Endothelial cell (in vitro differentiated cells): ENCODE results near the gene ATXN7L1. TPM values are rescaled to one million over a fixed set of nuclear protein-coding genes. Genes with fewer than 3 reads are reported as not detected.

ENCODE experiments used
- DNase-seq: peaks from one replicate; pipeline ENCODE4 v3.0.0; 2021; ENCODE audit warnings: low spot score
- H3K27ac Mint-ChIP-seq: one replicate; pipeline ENCODE4 v1.8.0; 2021; ENCODE audit warnings: mixed read lengths, inconsistent platforms; ENCODE audit not compliant: unreplicated experiment
- H3K27me3 Mint-ChIP-seq: one replicate; pipeline ENCODE4 v1.8.0; 2021; ENCODE audit warnings: mild to moderate bottlenecking, moderate library complexity, mixed read lengths, inconsistent platforms; ENCODE audit not compliant: unreplicated experiment
- H3K36me3 Mint-ChIP-seq: one replicate; pipeline ENCODE4 v1.8.0; 2021; ENCODE audit warnings: mild to moderate bottlenecking, low read depth, mixed read lengths, inconsistent platforms; ENCODE audit not compliant: unreplicated experiment
- H3K4me1 Mint-ChIP-seq: one replicate; pipeline ENCODE4 v1.8.0; 2021; ENCODE audit warnings: mild to moderate bottlenecking, mixed read lengths, inconsistent platforms; ENCODE audit not compliant: unreplicated experiment
- H3K4me3 Mint-ChIP-seq: one replicate; pipeline ENCODE4 v1.8.0; 2021; ENCODE audit warnings: mild to moderate bottlenecking, mixed read lengths, inconsistent platforms; ENCODE audit not compliant: unreplicated experiment
- H3K9me3 Mint-ChIP-seq: one replicate; pipeline ENCODE4 v1.8.0; 2021; ENCODE audit warnings: mixed read lengths, inconsistent platforms; ENCODE audit not compliant: unreplicated experiment
- total RNA-seq: library from RNA; stranded (reverse); fragmentation: NEBNext Ultra II Directional; extraction: Animal tissue kit (Norgen Biotek cat#: 25700); gene quantifications from one replicate; pipeline ENCODE4 v1.2.1, GENCODE V29; 2021; ENCODE audit not compliant: unreplicated experiment
- TF ChIP-seq, protein P1 (sequence below): fragments of 200-600 bp; sonication (generic); IDR thresholded peaks from one replicate; pipeline ENCODE4 v1.5.0; 2021; ENCODE audit warnings: antibody characterized with exemption; ENCODE audit not compliant: unreplicated experiment

Gene ATXN7L1
- total RNA-seq, 1 donor from 2014 or later = 18.4 TPM

GRCh38 chr7:105808209-105808608 is 68.2 kb downstream of the ATXN7L1 start:
- TF ChIP-seq, protein P1, sequence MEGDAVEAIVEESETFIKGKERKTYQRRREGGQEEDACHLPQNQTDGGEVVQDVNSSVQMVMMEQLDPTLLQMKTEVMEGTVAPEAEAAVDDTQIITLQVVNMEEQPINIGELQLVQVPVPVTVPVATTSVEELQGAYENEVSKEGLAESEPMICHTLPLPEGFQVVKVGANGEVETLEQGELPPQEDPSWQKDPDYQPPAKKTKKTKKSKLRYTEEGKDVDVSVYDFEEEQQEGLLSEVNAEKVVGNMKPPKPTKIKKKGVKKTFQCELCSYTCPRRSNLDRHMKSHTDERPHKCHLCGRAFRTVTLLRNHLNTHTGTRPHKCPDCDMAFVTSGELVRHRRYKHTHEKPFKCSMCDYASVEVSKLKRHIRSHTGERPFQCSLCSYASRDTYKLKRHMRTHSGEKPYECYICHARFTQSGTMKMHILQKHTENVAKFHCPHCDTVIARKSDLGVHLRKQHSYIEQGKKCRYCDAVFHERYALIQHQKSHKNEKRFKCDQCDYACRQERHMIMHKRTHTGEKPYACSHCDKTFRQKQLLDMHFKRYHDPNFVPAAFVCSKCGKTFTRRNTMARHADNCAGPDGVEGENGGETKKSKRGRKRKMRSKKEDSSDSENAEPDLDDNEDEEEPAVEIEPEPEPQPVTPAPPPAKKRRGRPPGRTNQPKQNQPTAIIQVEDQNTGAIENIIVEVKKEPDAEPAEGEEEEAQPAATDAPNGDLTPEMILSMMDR = no peak
- Mint-ChIP-seq H3K27me3 (peaks cover 14% of the 10 kb centered on the region), H3K27ac (no peak overlapping the region), H3K36me3 (peaks cover 18% of the 10 kb centered on the region), H3K4me1 (peaks cover 24% of the 10 kb centered on the region), H3K9me3 (no peaks in the 10 kb centered on the region), H3K4me3 (no peak overlapping the region)
- no peak for DNase-seq

DNA sequence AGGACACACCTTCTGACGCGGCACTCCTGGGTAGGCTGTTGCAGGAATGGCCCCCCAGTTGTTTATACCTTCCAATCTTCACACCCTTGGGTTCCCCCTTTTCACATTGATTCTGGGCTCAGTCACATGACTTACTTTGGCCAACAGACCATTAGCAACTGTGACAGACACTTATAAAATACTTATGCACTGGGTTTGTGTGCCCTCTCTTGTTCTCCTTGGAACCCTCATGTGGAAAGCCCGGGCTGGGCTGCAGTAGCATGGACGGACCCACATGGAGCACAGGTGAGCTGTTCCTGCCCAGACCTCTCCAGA is 69.0 kb downstream of the ATXN7L1 start:
- Mint-ChIP-seq H3K4me1 (peaks cover 24% of the 10 kb centered on the region), H3K9me3 (no peaks in the 10 kb centered on the region), H3K27ac (no peak overlapping the region), H3K36me3 (peaks cover 18% of the 10 kb centered on the region), H3K4me3 (no peak overlapping the region), H3K27me3 (peaks cover 14% of the 10 kb centered on the region)
- no peak for DNase-seq
- TF ChIP-seq, protein P1 = no peak

DNA sequence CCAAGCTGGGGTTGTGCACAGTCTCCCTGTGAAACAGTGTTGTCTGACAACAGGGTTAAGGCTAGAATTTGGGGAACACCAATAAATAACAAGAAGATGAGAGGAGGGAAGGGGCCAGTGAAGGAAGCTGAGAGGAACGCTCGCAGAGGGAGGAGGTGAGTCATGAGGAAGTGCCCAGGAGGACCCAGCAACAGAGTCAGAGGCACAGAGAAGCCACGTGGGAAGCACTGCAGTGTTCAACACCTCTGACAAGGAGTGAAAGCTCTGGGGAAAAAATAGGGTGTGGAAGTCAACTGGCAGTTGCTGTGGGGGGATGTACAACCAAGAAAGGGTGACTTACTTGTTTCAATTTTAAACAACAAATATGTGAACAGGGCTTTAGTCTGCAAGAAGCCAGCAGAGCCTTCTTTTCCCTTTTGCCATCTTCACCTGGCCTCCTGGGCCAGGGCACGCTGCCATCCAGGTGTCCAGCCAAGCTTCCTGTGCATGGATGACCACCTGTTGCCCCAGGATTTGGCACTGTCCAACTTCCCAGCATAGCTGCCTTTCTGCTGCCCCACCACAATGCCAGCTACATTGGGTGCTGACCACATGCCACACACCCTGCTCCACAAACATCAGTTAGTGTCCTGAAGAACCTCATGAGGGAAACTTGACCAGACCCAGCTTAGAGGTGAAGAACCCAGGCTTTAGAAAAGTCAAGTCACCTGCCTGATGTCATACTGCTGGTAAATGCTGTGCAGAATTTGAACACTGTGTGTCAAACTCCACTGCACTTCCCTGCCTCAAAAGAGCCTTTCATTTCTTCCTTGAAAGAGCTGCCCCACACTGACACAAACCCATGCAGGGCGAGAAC is 69.6 kb downstream of the ATXN7L1 start:
- H3K27ac Mint-ChIP-seq = peak overlapping the region; percentile 38
- no peaks in the 10 kb centered on the region for H3K9me3 Mint-ChIP-seq
- H3K36me3 Mint-ChIP-seq = peaks cover 18% of the 10 kb centered on the region
- TF ChIP-seq, protein P1 = no peak
- no peak for DNase-seq
- H3K4me3 Mint-ChIP-seq = no peak overlapping the region
- peaks cover 14% of the 10 kb centered on the region for H3K27me3 Mint-ChIP-seq
- peaks cover 24% of the 10 kb centered on the region for H3K4me1 Mint-ChIP-seq

GRCh38 chr7:105805447-105806019 is 70.9 kb downstream of the ATXN7L1 start:
- peaks cover 9% of the 10 kb centered on the region for H3K27me3 Mint-ChIP-seq
- no peaks in the 10 kb centered on the region for H3K9me3 Mint-ChIP-seq
- H3K4me1 Mint-ChIP-seq = peaks cover 29% of the 10 kb centered on the region
- H3K27ac Mint-ChIP-seq = peak overlapping the region; percentile 17
- H3K36me3 Mint-ChIP-seq = peaks cover 12% of the 10 kb centered on the region
- DNase-seq = no peak
- TF ChIP-seq, protein P1 = no peak
- H3K4me3 Mint-ChIP-seq = peak overlapping the region; percentile 40

DNA sequence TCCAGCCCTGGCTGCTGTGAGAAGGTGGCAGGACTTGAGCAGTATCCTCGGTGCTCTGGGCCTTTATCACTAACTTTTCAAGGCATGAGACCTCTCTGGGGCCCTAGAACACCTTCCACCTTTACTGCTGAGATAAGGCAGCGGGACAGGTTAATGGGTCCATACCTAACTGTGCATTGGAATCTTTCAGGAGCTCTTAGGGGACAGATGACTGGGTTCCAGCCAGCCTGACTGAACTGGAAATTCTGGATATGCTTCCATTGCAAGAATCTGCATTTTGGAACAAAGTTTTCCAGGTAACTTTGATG is 73.0 kb downstream of the ATXN7L1 start:
- Mint-ChIP-seq H3K4me3 (no peak overlapping the region), H3K27ac (no peak overlapping the region), H3K9me3 (no peaks in the 10 kb centered on the region), H3K27me3 (peaks cover 7% of the 10 kb centered on the region), H3K36me3 (peaks cover 7% of the 10 kb centered on the region), H3K4me1 (peaks cover 37% of the 10 kb centered on the region)
- TF ChIP-seq, protein P1 = no peak
- DNase-seq = no peak
